K562 (cell line): ENCODE measurements around the gene RAB3GAP1.

Source experiments
- ERF ChIP-seq: fragments of 450-650 bp; formaldehyde crosslinking; IDR thresholded peaks from 2 replicates; pipeline ENCODE4 v1.4.0; 2020; ENCODE audit warnings: mild to moderate bottlenecking, mixed read lengths
- KLF16 ChIP-seq: IDR thresholded peaks from 2 replicates; pipeline ENCODE4 v1.6.1; 2016; ENCODE audit warnings: antibody characterized with exemption
- L3MBTL2 ChIP-seq: fragments of 450-650 bp; IDR thresholded peaks from 2 replicates; pipeline ENCODE4 v1.6.1; 2016; ENCODE audit warnings: mild to moderate bottlenecking, moderate library complexity
- NFE2 ChIP-seq: IDR thresholded peaks from 2 replicates; pipeline ENCODE4 v1.6.1; 2014; ENCODE audit warnings: antibody characterized with exemption, low read depth
- NFYB ChIP-seq: IDR thresholded peaks from 2 replicates; pipeline ENCODE4 v1.6.1; 2011; ENCODE audit warnings: mild to moderate bottlenecking, moderate library complexity; ENCODE audit not compliant: insufficient read length; ENCODE audit errors: extremely low read depth
- SMARCB1 ChIP-seq: IDR thresholded peaks from 2 replicates; pipeline ENCODE4 v1.6.1; 2011; ENCODE audit warnings: improper control_type of control experiment, low read depth; ENCODE audit not compliant: insufficient read length
- SOX6 ChIP-seq: fragments of 450-650 bp; IDR thresholded peaks from 2 replicates; pipeline ENCODE4 v1.6.1; 2014; ENCODE audit warnings: mild to moderate bottlenecking
- ZFP1 ChIP-seq: fragments of 450-650 bp; formaldehyde crosslinking; IDR thresholded peaks from 2 replicates; pipeline ENCODE4 v1.4.0; 2020; ENCODE audit warnings: mild to moderate bottlenecking, mixed read lengths
- TF ChIP-seq, protein P1 (sequence below), 3 experiments: IDR thresholded peaks in 2 of 3; conservative IDR thresholded peaks in 1 of 3; 2 replicates each; pipeline ENCODE4 v1.5.1; 2011 to 2012; ENCODE audit warnings: low read length in 3 of 3, mild to moderate bottlenecking in 3 of 3, control low read depth in 2 of 3, improper control_type of control experiment in 1 of 3, inconsistent platforms in 1 of 3, low read depth in 1 of 3, mixed read lengths in 1 of 3, moderate library complexity in 1 of 3; ENCODE audit not compliant: insufficient read depth in 2 of 3

- no peak for TF ChIP-seq L3MBTL2
- no peak for TF ChIP-seq NFE2
- TF ChIP-seq ZFP1: no peak
- TF ChIP-seq ERF: no peak
- TF ChIP-seq, protein P1, sequence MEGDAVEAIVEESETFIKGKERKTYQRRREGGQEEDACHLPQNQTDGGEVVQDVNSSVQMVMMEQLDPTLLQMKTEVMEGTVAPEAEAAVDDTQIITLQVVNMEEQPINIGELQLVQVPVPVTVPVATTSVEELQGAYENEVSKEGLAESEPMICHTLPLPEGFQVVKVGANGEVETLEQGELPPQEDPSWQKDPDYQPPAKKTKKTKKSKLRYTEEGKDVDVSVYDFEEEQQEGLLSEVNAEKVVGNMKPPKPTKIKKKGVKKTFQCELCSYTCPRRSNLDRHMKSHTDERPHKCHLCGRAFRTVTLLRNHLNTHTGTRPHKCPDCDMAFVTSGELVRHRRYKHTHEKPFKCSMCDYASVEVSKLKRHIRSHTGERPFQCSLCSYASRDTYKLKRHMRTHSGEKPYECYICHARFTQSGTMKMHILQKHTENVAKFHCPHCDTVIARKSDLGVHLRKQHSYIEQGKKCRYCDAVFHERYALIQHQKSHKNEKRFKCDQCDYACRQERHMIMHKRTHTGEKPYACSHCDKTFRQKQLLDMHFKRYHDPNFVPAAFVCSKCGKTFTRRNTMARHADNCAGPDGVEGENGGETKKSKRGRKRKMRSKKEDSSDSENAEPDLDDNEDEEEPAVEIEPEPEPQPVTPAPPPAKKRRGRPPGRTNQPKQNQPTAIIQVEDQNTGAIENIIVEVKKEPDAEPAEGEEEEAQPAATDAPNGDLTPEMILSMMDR (IDR thresholded peaks at IDR 0.05 in 2 of 3, conservative IDR thresholded peaks at IDR 0.05 in 1 of 3; ENCODE audit: insufficient read depth in 2 of 3, low read depth in 1 of 3, low read length in 3 of 3): no peak
- no peak for TF ChIP-seq NFYB
- no peak for TF ChIP-seq SOX6
- no peak for TF ChIP-seq KLF16
- no peak for TF ChIP-seq SMARCB1
Measured at GRCh38 chr2:135198481-135198880, 146.4 kb downstream of the RAB3GAP1 start.
